COLO829 (cell line): ENCODE measurements around the gene RCBTB2.

Source experiments
- DNase-seq: peaks from one replicate; pipeline ENCODE4 v3.0.0; 2012; ENCODE audit warnings: low spot score

RCBTB2 gene

DNA sequence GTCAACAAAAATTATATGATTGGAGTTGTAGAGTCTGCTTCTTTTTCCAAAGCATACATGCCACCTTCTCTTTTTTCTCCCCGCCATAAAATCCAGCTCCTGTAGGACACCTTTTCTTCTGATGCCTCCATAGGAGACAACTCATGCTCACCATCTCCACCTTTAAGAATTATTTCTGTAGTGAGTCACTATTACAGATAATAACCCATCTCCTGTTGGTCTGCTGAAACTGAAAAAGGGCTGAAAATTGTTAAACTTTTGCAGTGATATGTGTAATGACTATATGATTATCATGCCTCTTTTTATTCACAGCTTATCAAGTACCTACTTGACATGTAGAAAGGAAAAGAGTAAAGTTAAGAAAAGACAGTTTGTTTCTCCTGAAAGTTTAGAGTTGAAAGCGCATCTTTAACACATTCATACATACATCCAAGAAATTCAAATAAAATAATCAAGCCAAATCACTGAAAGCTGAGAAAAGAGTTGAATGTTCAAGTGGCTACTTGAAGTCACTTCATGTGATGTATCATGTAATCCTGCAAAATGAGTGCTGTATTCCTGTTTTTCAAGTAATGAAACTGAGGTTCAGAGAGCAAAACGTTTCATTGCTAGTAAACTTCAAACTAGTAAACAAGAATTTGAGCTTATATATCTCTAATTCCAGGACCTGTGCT is 84.5 kb downstream of the RCBTB2 start:
- DNase-seq = no peak

- peak; percentile 51 for DNase-seq
Observed at GRCh38 chr13:48446464-48446863, 86.4 kb downstream of the RCBTB2 start.

DNA sequence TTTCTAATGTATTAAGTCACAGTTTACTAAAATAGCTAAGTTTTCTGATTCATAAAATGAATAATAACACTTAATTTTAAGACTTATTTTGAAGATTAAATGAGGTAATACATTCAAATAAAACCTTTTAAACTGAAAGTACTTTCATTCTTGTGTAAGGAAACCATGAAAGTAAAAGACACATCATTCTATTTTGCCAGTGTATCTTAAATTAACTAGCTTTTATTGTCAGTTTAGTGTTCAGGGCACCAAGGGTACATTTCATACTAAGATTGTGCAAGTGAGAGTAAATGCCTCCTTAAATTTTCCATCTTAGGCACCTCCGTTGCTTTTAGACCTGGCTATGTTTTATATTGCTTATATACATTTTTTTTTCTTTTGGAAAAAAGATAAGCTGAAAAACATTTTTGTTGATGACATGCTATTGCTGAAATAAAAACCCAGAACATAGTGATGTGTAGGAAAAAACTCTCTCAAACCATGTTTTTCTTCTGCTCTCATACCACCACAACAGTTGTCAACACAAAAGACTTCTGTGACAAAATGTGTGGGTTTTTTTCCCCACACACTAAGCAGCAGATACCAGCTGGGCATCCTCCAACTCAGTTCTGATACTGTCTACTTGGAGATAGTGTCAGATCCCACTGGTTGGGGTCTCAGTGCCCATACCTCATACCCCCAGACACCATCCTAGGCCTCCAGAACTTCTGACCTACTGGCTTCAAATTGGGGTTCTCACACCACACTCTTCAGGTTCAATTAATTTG is 89.3 kb downstream of the RCBTB2 start:
- DNase-seq = no peak
